Endothelial cell of umbilical vein (primary cell): ENCODE measurements around the gene GPLD1.

ENCODE experiments used
- JUN ChIP-seq: IDR thresholded peaks from 2 replicates; pipeline ENCODE4 v1.6.1; 2011; ENCODE audit warnings: borderline replicate concordance, low read depth; ENCODE audit not compliant: insufficient read length, insufficient read depth
- MYC ChIP-seq: IDR thresholded peaks from one replicate; pipeline ENCODE4 v1.6.1; 2011; ENCODE audit warnings: mild to moderate bottlenecking, low read depth, low read length
- POLR2A ChIP-seq: IDR thresholded peaks from 2 replicates; pipeline ENCODE4 v1.6.1; 2012; ENCODE audit warnings: low read depth, mild to moderate bottlenecking, control low read depth, low read length
- TF ChIP-seq, protein P1 (sequence below): IDR thresholded peaks from 2 replicates; pipeline ENCODE4 v1.6.1; 2011; ENCODE audit not compliant: insufficient read depth, insufficient read length
- TF ChIP-seq, protein P2 (sequence below), 2 donors: IDR thresholded peaks; 1 replicate in 1 of 2; 2 replicates in 1 of 2; pipeline ENCODE4 v1.5.1; 2011; ENCODE audit warnings: low read length in 2 of 2, mild to moderate bottlenecking in 2 of 2, moderate library complexity in 2 of 2, control low read depth in 1 of 2, inconsistent platforms in 1 of 2, low read depth in 1 of 2; ENCODE audit not compliant: insufficient read depth in 1 of 2; ENCODE audit errors: extremely low read depth in 1 of 2

GRCh38 chr6:24460966-24461365 lies 28.4 kb downstream of the GPLD1 start:
- no peak for TF ChIP-seq JUN
- TF ChIP-seq, protein P1, sequence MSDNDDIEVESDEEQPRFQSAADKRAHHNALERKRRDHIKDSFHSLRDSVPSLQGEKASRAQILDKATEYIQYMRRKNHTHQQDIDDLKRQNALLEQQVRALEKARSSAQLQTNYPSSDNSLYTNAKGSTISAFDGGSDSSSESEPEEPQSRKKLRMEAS: no peak
- no peak for TF ChIP-seq POLR2A
- TF ChIP-seq, protein P2, sequence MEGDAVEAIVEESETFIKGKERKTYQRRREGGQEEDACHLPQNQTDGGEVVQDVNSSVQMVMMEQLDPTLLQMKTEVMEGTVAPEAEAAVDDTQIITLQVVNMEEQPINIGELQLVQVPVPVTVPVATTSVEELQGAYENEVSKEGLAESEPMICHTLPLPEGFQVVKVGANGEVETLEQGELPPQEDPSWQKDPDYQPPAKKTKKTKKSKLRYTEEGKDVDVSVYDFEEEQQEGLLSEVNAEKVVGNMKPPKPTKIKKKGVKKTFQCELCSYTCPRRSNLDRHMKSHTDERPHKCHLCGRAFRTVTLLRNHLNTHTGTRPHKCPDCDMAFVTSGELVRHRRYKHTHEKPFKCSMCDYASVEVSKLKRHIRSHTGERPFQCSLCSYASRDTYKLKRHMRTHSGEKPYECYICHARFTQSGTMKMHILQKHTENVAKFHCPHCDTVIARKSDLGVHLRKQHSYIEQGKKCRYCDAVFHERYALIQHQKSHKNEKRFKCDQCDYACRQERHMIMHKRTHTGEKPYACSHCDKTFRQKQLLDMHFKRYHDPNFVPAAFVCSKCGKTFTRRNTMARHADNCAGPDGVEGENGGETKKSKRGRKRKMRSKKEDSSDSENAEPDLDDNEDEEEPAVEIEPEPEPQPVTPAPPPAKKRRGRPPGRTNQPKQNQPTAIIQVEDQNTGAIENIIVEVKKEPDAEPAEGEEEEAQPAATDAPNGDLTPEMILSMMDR (IDR thresholded peaks at IDR 0.05; ENCODE audit: extremely low read depth in 1 of 2, insufficient read depth in 1 of 2, low read depth in 1 of 2, low read length in 2 of 2): no peak
- TF ChIP-seq MYC: no peak
